IgD-negative memory B cell (primary cell): ENCODE measurements around the gene SEMG1. TPM values are rescaled to one million over a fixed set of nuclear protein-coding genes. Genes with fewer than 3 reads are reported as not detected.

Experiments used
- H3K27ac Mint-ChIP-seq, 3 donors: one replicate each; pipeline ENCODE4 v1.8.0; 2020 to 2022; ENCODE audit warnings: mild to moderate bottlenecking in 3 of 3, mixed read lengths in 3 of 3, moderate library complexity in 1 of 3
- H3K27me3 Mint-ChIP-seq: one replicate; pipeline ENCODE4 v1.8.0; 2021; ENCODE audit warnings: mixed read lengths
- H3K36me3 Mint-ChIP-seq: one replicate; pipeline ENCODE4 v1.8.0; 2020; ENCODE audit warnings: mild to moderate bottlenecking, mixed read lengths
- H3K4me1 Mint-ChIP-seq, 3 donors: one replicate each; pipeline ENCODE4 v1.8.0; 2020 to 2022; ENCODE audit warnings: mixed read lengths in 3 of 3, mild to moderate bottlenecking in 1 of 3
- H3K4me3 Mint-ChIP-seq, 4 donors: one replicate each; pipeline ENCODE4 v1.8.0; 2020 to 2022; ENCODE audit warnings: mild to moderate bottlenecking in 4 of 4, mixed read lengths in 4 of 4, moderate library complexity in 3 of 4
- H3K9me3 Mint-ChIP-seq, 3 donors: one replicate each; pipeline ENCODE4 v1.8.0; 2020 to 2021; ENCODE audit warnings: mixed read lengths in 3 of 3, mild to moderate bottlenecking in 1 of 3
- polyA plus RNA-seq: library from polyadenylated mRNA; unstranded; fragments of 300-500 nt; fragmentation: Illumina TruSeq; gene quantifications from one replicate; pipeline ENCODE4 v1.2.3, GENCODE V29; 2021

SEMG1 gene
- polyA plus RNA-seq: not detected

- peaks cover 11% of the 10 kb centered on the region for H3K27me3 Mint-ChIP-seq
- no peaks in the 10 kb centered on the region for H3K36me3 Mint-ChIP-seq
- H3K4me3 Mint-ChIP-seq: no peak within 1 kb of the TSS
- H3K4me1 Mint-ChIP-seq: no peaks in the 10 kb centered on the region
- H3K27ac Mint-ChIP-seq: no peak within 1 kb of the TSS
- H3K9me3 Mint-ChIP-seq: peaks cover 3 to 5% (median 4%) of the 10 kb centered on the region in 3 donors
These were observed at the start of gene SEMG1 for GRCh38 chr20:45206725-45207124. TSS of gene SEMG1 (plus strand) at chr20:45207033. CDS start at chr20:45207054, 21 bp downstream.

- peaks cover 12% of the 10 kb centered on the region for H3K27me3 Mint-ChIP-seq
- peaks cover 3% of the 10 kb centered on the region for H3K36me3 Mint-ChIP-seq
- no peak overlapping the region for H3K4me3 Mint-ChIP-seq
- peaks cover 4 to 41% (median 28%) of the 10 kb centered on the region in 3 donors for H3K9me3 Mint-ChIP-seq
- H3K4me1 Mint-ChIP-seq: peaks cover 0 to 4% (median 2%) of the 10 kb centered on the region in 3 donors
- no peak overlapping the region for H3K27ac Mint-ChIP-seq
These were observed 48.9 kb upstream of the SEMG1 start for GRCh38 chr20:45157962-45158361.

GRCh38 chr20:45163083-45163803 is 43.6 kb upstream of the SEMG1 start:
- Mint-ChIP-seq H3K9me3 (peaks cover 8 to 32% (median 30%) of the 10 kb centered on the region in 3 donors), H3K27me3 (peaks cover 27% of the 10 kb centered on the region), H3K4me3 (no peak overlapping the region), H3K36me3 (peaks cover 3% of the 10 kb centered on the region), H3K4me1 (no peaks in the 10 kb centered on the region), H3K27ac (no peak overlapping the region)

- no peaks in the 10 kb centered on the region for H3K36me3 Mint-ChIP-seq
- no peak overlapping the region for H3K4me3 Mint-ChIP-seq
- no peak overlapping the region for H3K27ac Mint-ChIP-seq
- H3K9me3 Mint-ChIP-seq: peaks cover 8 to 21% (median 20%) of the 10 kb centered on the region in 3 donors
- peaks cover 27% of the 10 kb centered on the region for H3K27me3 Mint-ChIP-seq
- no peaks in the 10 kb centered on the region for H3K4me1 Mint-ChIP-seq
These were observed 41.9 kb upstream of the SEMG1 start for GRCh38 chr20:45164906-45165305.

GRCh38 chr20:45173522-45173921 is 33.3 kb upstream of the SEMG1 start:
- H3K27me3 Mint-ChIP-seq: peaks cover 11% of the 10 kb centered on the region
- no peaks in the 10 kb centered on the region for H3K4me1 Mint-ChIP-seq
- no peaks in the 10 kb centered on the region for H3K36me3 Mint-ChIP-seq
- H3K4me3 Mint-ChIP-seq: no peak overlapping the region
- peaks cover 0 to 2% (median 0%) of the 10 kb centered on the region in 3 donors for H3K9me3 Mint-ChIP-seq
- H3K27ac Mint-ChIP-seq: no peak overlapping the region

GRCh38 chr20:45174434-45175364 is 32.1 kb upstream of the SEMG1 start, which contains the start of gene PI3:
TSS of gene PI3 (plus strand) at chr20:45174902. CDS start at chr20:45174923, 21 bp downstream.
- Mint-ChIP-seq H3K36me3 (no peaks in the 10 kb centered on the region), H3K9me3 (peaks cover 0 to 2% (median 0%) of the 10 kb centered on the region in 3 donors), H3K4me1 (no peaks in the 10 kb centered on the region), H3K4me3 (no peak within 1 kb of the TSS), H3K27ac (no peak within 1 kb of the TSS), H3K27me3 (peaks cover 10% of the 10 kb centered on the region)

GRCh38 chr20:45176526-45177267 is 30.1 kb upstream of the SEMG1 start:
- Mint-ChIP-seq H3K27ac (no peak overlapping the region), H3K36me3 (no peaks in the 10 kb centered on the region), H3K9me3 (no peaks in the 10 kb centered on the region), H3K4me1 (no peaks in the 10 kb centered on the region), H3K4me3 (no peak overlapping the region), H3K27me3 (peaks cover 12% of the 10 kb centered on the region)

- no peaks in the 10 kb centered on the region for H3K36me3 Mint-ChIP-seq
- no peak overlapping the region for H3K27ac Mint-ChIP-seq
- no peaks in the 10 kb centered on the region for H3K9me3 Mint-ChIP-seq
- H3K4me1 Mint-ChIP-seq: no peaks in the 10 kb centered on the region
- no peak overlapping the region for H3K4me3 Mint-ChIP-seq
- peaks cover 9% of the 10 kb centered on the region for H3K27me3 Mint-ChIP-seq
These were observed 27.7 kb upstream of the SEMG1 start for GRCh38 chr20:45179166-45179565.

GRCh38 chr20:45181639-45182038 is 25.2 kb upstream of the SEMG1 start:
- H3K27me3 Mint-ChIP-seq: peaks cover 5% of the 10 kb centered on the region
- H3K4me3 Mint-ChIP-seq: no peak overlapping the region
- no peak overlapping the region for H3K27ac Mint-ChIP-seq
- no peaks in the 10 kb centered on the region for H3K36me3 Mint-ChIP-seq
- no peaks in the 10 kb centered on the region for H3K4me1 Mint-ChIP-seq
- H3K9me3 Mint-ChIP-seq: no peaks in the 10 kb centered on the region

- Mint-ChIP-seq H3K9me3 (no peaks in the 10 kb centered on the region), H3K27ac (no peak overlapping the region), H3K27me3 (peaks cover 4% of the 10 kb centered on the region), H3K4me1 (no peaks in the 10 kb centered on the region), H3K36me3 (no peaks in the 10 kb centered on the region), H3K4me3 (no peak overlapping the region)
These were observed 23.7 kb upstream of the SEMG1 start for GRCh38 chr20:45183084-45183483.

GRCh38 chr20:45187693-45188092 is 19.1 kb upstream of the SEMG1 start:
- H3K36me3 Mint-ChIP-seq: no peaks in the 10 kb centered on the region
- H3K9me3 Mint-ChIP-seq: no peaks in the 10 kb centered on the region
- H3K4me1 Mint-ChIP-seq: no peaks in the 10 kb centered on the region
- H3K27ac Mint-ChIP-seq: no peak overlapping the region
- peaks cover 2% of the 10 kb centered on the region for H3K27me3 Mint-ChIP-seq
- no peak overlapping the region for H3K4me3 Mint-ChIP-seq

GRCh38 chr20:45189067-45189609 is 17.7 kb upstream of the SEMG1 start:
- no peaks in the 10 kb centered on the region for H3K9me3 Mint-ChIP-seq
- no peaks in the 10 kb centered on the region for H3K36me3 Mint-ChIP-seq
- H3K4me1 Mint-ChIP-seq: no peaks in the 10 kb centered on the region
- H3K27ac Mint-ChIP-seq: no peak overlapping the region
- peaks cover 2% of the 10 kb centered on the region for H3K27me3 Mint-ChIP-seq
- no peak overlapping the region for H3K4me3 Mint-ChIP-seq

GRCh38 chr20:45189861-45190260 is 17.0 kb upstream of the SEMG1 start:
- no peaks in the 10 kb centered on the region for H3K36me3 Mint-ChIP-seq
- H3K4me1 Mint-ChIP-seq: no peaks in the 10 kb centered on the region
- H3K27ac Mint-ChIP-seq: no peak overlapping the region
- no peak overlapping the region for H3K4me3 Mint-ChIP-seq
- peaks cover 2% of the 10 kb centered on the region for H3K27me3 Mint-ChIP-seq
- no peaks in the 10 kb centered on the region for H3K9me3 Mint-ChIP-seq

GRCh38 chr20:45191926-45192325 is 14.9 kb upstream of the SEMG1 start:
- Mint-ChIP-seq H3K36me3 (no peaks in the 10 kb centered on the region), H3K4me3 (no peak overlapping the region), H3K27me3 (peaks cover 2% of the 10 kb centered on the region), H3K9me3 (peaks cover 0 to 3% (median 0%) of the 10 kb centered on the region in 3 donors), H3K27ac (peak overlapping the region in 1 of 3 donors; percentile 67), H3K4me1 (no peaks in the 10 kb centered on the region)
